Activated CD8-positive, alpha-beta memory T cell treated with anti-CD3 and anti-CD28 coated beads for 36 hours (primary cell): ENCODE data around the gene FZD4. TPM values are rescaled to one million over a fixed set of nuclear protein-coding genes. Genes with fewer than 3 reads are reported as not detected.

Experiments
- total RNA-seq, 2 experiments: library from RNA; stranded (reverse); gene quantifications; one replicate each; pipeline ENCODE4 v1.2.3, GENCODE V29; 2021

FZD4 gene
- total RNA-seq, 2 experiments from 2014 or later: 0.06 TPM

Other genes starting within 250 kb of the FZD4 start
- 10 to 100 TPM in 1 of 2 experiments, 1 to 10 TPM in 1; 9.1 to 10.5 TPM for gene PRSS23, start 154.9 kb downstream of the FZD4 start, total RNA-seq
- gene TMEM135, start 82.5 kb upstream of the FZD4 start, total RNA-seq: 10 to 100 TPM; 21.6 to 22.8 TPM